ENCODE measurements around the gene HSPB3.

DNA sequence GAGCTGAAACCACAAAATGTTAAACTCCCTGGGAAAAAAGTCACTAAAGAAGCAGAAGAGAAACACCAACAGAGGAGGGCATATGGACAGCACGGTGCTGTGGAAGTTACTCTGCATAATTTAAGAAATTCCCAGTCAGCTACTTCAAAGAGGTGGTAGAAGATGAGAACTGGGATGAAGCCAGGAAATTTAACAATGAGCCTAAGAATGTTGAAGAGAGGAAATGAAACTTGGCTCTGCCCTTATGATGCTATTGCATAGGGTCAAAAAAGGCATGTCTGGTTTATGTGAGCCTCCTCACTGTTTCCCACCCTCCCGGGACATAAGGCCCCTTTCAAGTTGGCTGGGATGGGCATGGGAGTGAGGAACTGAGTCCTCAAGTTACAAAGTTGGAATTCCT lies 36.7 kb downstream of the HSPB3 start:
- TF ChIP-seq POLR2A (IDR thresholded peaks at IDR 0.05; ENCODE audit: low read depth, low read length) (no peak), RAD21 (IDR thresholded peaks at IDR 0.05; ENCODE audit: low read length) (no peak)
